CD14-positive monocyte (primary cell): ENCODE measurements around the gene LRRC1. TPM values are rescaled to one million over a fixed set of nuclear protein-coding genes. Genes with fewer than 3 reads are reported as not detected.

Experiments
- DNase-seq, 3 donors: peaks; one replicate each; pipeline ENCODE4 v3.0.0-alpha.2; 2011 to 2022
- H2AFZ ChIP-seq: 2 replicates; pipeline ENCODE4 v1.6.0; 2012; ENCODE audit warnings: mild to moderate bottlenecking, low read depth, low read length, inconsistent platforms; ENCODE audit not compliant: insufficient read depth, poor library complexity, severe bottlenecking
- H3K27ac ChIP-seq, 2 donors: 1 replicate in 1 of 2; 2 replicates in 1 of 2; pipeline ENCODE4 v1.5.1; 2012 to 2013; ENCODE audit warnings: low read length in 2 of 2, control low read depth in 1 of 2, inconsistent platforms in 1 of 2, low read depth in 1 of 2, mild to moderate bottlenecking in 1 of 2
- H3K27me3 ChIP-seq, 2 donors: one replicate each; pipeline versions ENCODE4 v1.6.0 to v1.6.1; 2011 to 2013; ENCODE audit warnings: low read length in 2 of 2; ENCODE audit not compliant: control insufficient read depth in 2 of 2, insufficient read depth in 2 of 2
- H3K36me3 ChIP-seq, 2 donors: replicated peaks in 1 of 2; 1 replicate in 1 of 2; 2 replicates in 1 of 2; pipeline versions ENCODE4 v1.5.1 to v1.6.1; 2012 to 2013; ENCODE audit warnings: low read length in 2 of 2, control low read depth in 1 of 2, inconsistent platforms in 1 of 2, mild to moderate bottlenecking in 1 of 2; ENCODE audit not compliant: insufficient read depth in 2 of 2, control insufficient read depth in 1 of 2
- H3K4me1 ChIP-seq, 2 donors: 1 replicate in 1 of 2; 2 replicates in 1 of 2; pipeline versions ENCODE4 v1.5.1 to v1.6.1; 2012 to 2013; ENCODE audit warnings: low read length in 2 of 2, control low read depth in 1 of 2, inconsistent platforms in 1 of 2, mild to moderate bottlenecking in 1 of 2, moderate library complexity in 1 of 2; ENCODE audit not compliant: insufficient read depth in 2 of 2, control insufficient read depth in 1 of 2
- H3K4me2 ChIP-seq: replicated peaks from 2 replicates; pipeline ENCODE3; 2012; ENCODE audit warnings: low read length, moderate library complexity, mild to moderate bottlenecking; ENCODE audit not compliant: poor library complexity, severe bottlenecking; ENCODE audit errors: extremely low read depth
- H3K4me3 ChIP-seq, 3 experiments: fragments of 200-600 bp in 1 of 3; sonication (generic) in 1 of 3; replicated peaks in 1 of 3; 1 replicate in 2 of 3; 2 replicates in 1 of 3; pipeline ENCODE4 v1.5.1; 2011 to 2013; ENCODE audit warnings: low read length in 3 of 3, mild to moderate bottlenecking in 3 of 3, control low read depth in 2 of 3, low read depth in 2 of 3, inconsistent platforms in 1 of 3, moderate library complexity in 1 of 3
- H3K79me2 ChIP-seq: 2 replicates; pipeline ENCODE4 v1.6.0; 2012; ENCODE audit warnings: mild to moderate bottlenecking, control low read depth, inconsistent platforms, low read length, moderate library complexity; ENCODE audit not compliant: insufficient read depth
- H3K9ac ChIP-seq: 2 replicates; pipeline ENCODE4 v1.6.0; 2017; ENCODE audit warnings: low read length, mild to moderate bottlenecking; ENCODE audit not compliant: insufficient read depth, poor library complexity, severe bottlenecking
- H3K9me3 ChIP-seq, 2 donors: replicated peaks in 1 of 2; 1 replicate in 1 of 2; 2 replicates in 1 of 2; pipeline versions ENCODE4 v1.5.1 to v1.6.1; 2012 to 2013; ENCODE audit warnings: low read length in 2 of 2, control low read depth in 1 of 2; ENCODE audit not compliant: control insufficient read depth in 1 of 2, insufficient read depth in 1 of 2
- H4K20me1 ChIP-seq: 2 replicates; pipeline ENCODE4 v1.6.0; 2012; ENCODE audit warnings: mild to moderate bottlenecking, low read length, control low read depth, moderate library complexity; ENCODE audit not compliant: insufficient read depth
- H3K27ac Mint-ChIP-seq, 7 donors: one replicate each; pipeline ENCODE4 v1.8.0; 2020; ENCODE audit warnings: mild to moderate bottlenecking in 7 of 7, mixed read lengths in 7 of 7, moderate library complexity in 6 of 7, inconsistent platforms in 2 of 7
- H3K27me3 Mint-ChIP-seq, 3 donors: one replicate each; pipeline ENCODE4 v1.8.0; 2021 to 2022; ENCODE audit warnings: low read depth in 3 of 3, mild to moderate bottlenecking in 3 of 3, mixed read lengths in 3 of 3, moderate library complexity in 3 of 3, inconsistent platforms in 1 of 3
- H3K36me3 Mint-ChIP-seq, 2 donors: one replicate each; pipeline ENCODE4 v1.8.0; 2020; ENCODE audit warnings: mixed read lengths in 2 of 2, inconsistent platforms in 1 of 2, mild to moderate bottlenecking in 1 of 2
- H3K4me1 Mint-ChIP-seq: one replicate; pipeline ENCODE4 v1.8.0; 2020; ENCODE audit warnings: mild to moderate bottlenecking, mixed read lengths
- H3K4me3 Mint-ChIP-seq, 2 donors: one replicate each; pipeline ENCODE4 v1.8.0; 2020; ENCODE audit warnings: mild to moderate bottlenecking in 2 of 2, mixed read lengths in 2 of 2, moderate library complexity in 1 of 2
- H3K9me3 Mint-ChIP-seq, 7 donors: one replicate each; pipeline ENCODE4 v1.8.0; 2020 to 2022; ENCODE audit warnings: mixed read lengths in 7 of 7, mild to moderate bottlenecking in 6 of 7, moderate library complexity in 6 of 7, inconsistent platforms in 2 of 7
- CTCF ChIP-seq: fragments of 200-600 bp; IDR thresholded peaks from one replicate; pipeline ENCODE4 v1.8.0; 2022; ENCODE audit warnings: antibody characterized with exemption, mild to moderate bottlenecking
- WGBS: methylation state at CpG from one replicate; pipeline ENCODE4 v1.1.5; 2013; ENCODE audit warnings: missing lambda C conversion rate; ENCODE audit not compliant: insufficient coverage; 5-methylcytosine and 5-hydroxymethylcytosine counted together
- intact Hi-C, 2 donors: fragments of 100-400 bp; cut with micrococcal nuclease; formaldehyde crosslinking; loops; one replicate each; pipeline versions ENCODE4 v1.15.0 to v1.15.1; 2023
- polyA plus RNA-seq, 3 donors: library from polyadenylated mRNA; depleted of rRNA in 1 of 3; unstranded in 2 of 3; stranded (reverse) in 1 of 3; fragments of 300-500 nt in 2 of 3; fragments of >200 nt in 1 of 3; fragmentation: Illumina TruSeq in 2 of 3; gene quantifications; 1 replicate in 2 of 3; 2 replicates in 1 of 3; pipeline ENCODE4 v1.2.3, GENCODE V29; 2012 to 2021

The LRRC1 gene
- polyA plus RNA-seq, 3 donors = 0.18 to 1.6 (median 0.92) TPM

- no peak for DNase-seq
- no CpG with 5 or more reads among the region's 3 CpGs for WGBS
- Mint-ChIP-seq H3K9me3 (peaks cover 0 to 4% (median 0%) of the 10 kb centered on the region in 7 donors), H3K4me3 (no peak overlapping the region), H3K27ac (no peak overlapping the region), H3K36me3 (no peaks in the 10 kb centered on the region), H3K4me1 (peaks cover 4% of the 10 kb centered on the region), H3K27me3 (peaks cover 0 to 2% (median 1%) of the 10 kb centered on the region in 3 donors)
- no peak for TF ChIP-seq CTCF
- Histone ChIP-seq H3K79me2 (no peaks in the 10 kb centered on the region), H3K9me3 (no peaks in the 10 kb centered on the region), H3K4me1 (no peaks in the 10 kb centered on the region), H2AFZ (no peak overlapping the region), H4K20me1 (no peaks in the 10 kb centered on the region), H3K4me3 (no peak overlapping the region), H3K27me3 (no peaks in the 10 kb centered on the region), H3K4me2 (no peak overlapping the region), H3K27ac (no peak overlapping the region), H3K9ac (no peak overlapping the region), H3K36me3 (no peaks in the 10 kb centered on the region)
- intact Hi-C loops = no loop called here
These were observed 42.4 kb upstream of the LRRC1 start for GRCh38 chr6:53752440-53752839.

- intact Hi-C loops = no loop called here
These were observed 41.9 kb upstream of the LRRC1 start for GRCh38 chr6:53752856-53753255.

More at GRCh38 chr6:53752856-53753255, 41.9 kb upstream of the LRRC1 start:
- Histone ChIP-seq H3K4me1 (no peaks in the 10 kb centered on the region), H3K27ac (no peak overlapping the region), H3K4me3 (no peak overlapping the region), H2AFZ (no peak overlapping the region), H3K9me3 (no peaks in the 10 kb centered on the region), H3K36me3 (no peaks in the 10 kb centered on the region), H3K27me3 (no peaks in the 10 kb centered on the region), H3K4me2 (no peak overlapping the region), H3K79me2 (no peaks in the 10 kb centered on the region), H4K20me1 (no peaks in the 10 kb centered on the region), H3K9ac (no peak overlapping the region)
- Mint-ChIP-seq H3K36me3 (no peaks in the 10 kb centered on the region), H3K4me1 (peaks cover 4% of the 10 kb centered on the region), H3K4me3 (no peak overlapping the region), H3K9me3 (peaks cover 0 to 4% (median 0%) of the 10 kb centered on the region in 7 donors), H3K27ac (no peak overlapping the region), H3K27me3 (peaks cover 0 to 2% (median 1%) of the 10 kb centered on the region in 3 donors)
- DNase-seq = no peak
- TF ChIP-seq CTCF = no peak
- no CpG with 5 or more reads among the region's 4 CpGs for WGBS
